ENCODE measurements around the gene MZT2B. TPM values are rescaled to one million over a fixed set of nuclear protein-coding genes. Genes with fewer than 3 reads are reported as not detected.
"Not testable (repeated sequence)": the region's sequence is repeated elsewhere in the genome, so short reads cannot be mapped to it uniquely, and the experiment has no call there.

MZT2B gene
- polyA plus RNA-seq (2011; rRNA removed) (76.7 and 101 TPM in 2 replicates), polyA minus RNA-seq (2011; rRNA and poly(A)+ RNA removed) (6.7 and 7.3 TPM in 2 replicates)

DNA sequence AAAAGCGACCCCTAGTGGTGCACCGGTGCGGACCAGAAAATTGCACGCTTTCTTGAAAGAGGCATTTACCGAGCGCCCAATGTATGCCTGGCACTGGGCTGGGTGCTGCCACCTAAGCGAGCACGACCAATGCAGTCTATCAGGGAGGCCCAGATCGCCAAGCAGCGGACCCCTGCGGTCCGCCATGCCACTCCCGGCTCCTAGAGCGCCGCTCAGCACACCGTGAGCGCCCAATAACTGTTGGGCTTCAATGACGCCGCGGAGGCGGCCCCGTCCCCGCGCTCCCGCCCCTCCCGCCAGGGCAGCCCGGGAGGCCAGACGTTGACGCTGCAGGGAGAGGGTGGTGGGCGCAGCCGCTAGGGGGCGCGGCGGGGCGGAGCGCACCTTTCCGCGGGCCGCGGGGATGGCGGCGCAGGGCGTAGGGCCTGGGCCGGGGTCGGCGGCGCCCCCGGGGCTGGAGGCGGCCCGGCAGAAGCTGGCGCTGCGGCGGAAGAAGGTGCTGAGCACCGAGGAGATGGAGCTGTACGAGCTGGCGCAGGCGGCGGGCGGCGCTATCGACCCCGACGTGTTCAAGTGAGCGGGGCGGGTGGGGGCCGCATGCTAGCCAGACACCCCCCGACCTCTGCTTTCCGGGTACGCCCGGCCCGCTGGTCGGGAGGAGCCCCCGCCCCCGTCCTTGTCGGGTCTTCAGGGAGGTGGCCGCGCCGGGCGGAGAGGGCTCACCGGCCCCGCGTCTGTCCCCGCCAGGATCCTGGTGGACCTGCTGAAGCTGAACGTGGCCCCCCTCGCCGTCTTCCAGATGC is at the start of gene MZT2B:
MZT2B (plus strand) TSS at position 383 of the 803 bp plus-strand sequence; CDS start at position 404, 21 bp downstream.
- not testable (repeated sequence) for H3K9me3 ChIP-seq (ENCODE audit: control insufficient read depth, insufficient read depth, low read length); H3K27me3 ChIP-seq (ENCODE audit: control insufficient read depth, insufficient read depth, low read length)
- ChIA-PET CTCF (interaction anchor here (0.6 to 3.0 kb wide), 13 partner anchors 12 to 1904 kb away, joined by 3 to 35 read pairs (median 6); partner anchors contain the start of gene IMP4), POLR2A (interaction anchor here (0.6 to 1.6 kb wide), 7 partner anchors 11 to 160 kb away, joined by 3 to 12 read pairs (median 3); partner anchors contain the start of genes CCDC74B and IMP4)
- DNase-seq (ENCODE audit: low read depth, low spot score): peak; percentile 32
- TF ChIP-seq CTCF (IDR thresholded peaks at IDR 0.05; ENCODE audit: low read depth, low read length): peak; percentile 60
- Histone ChIP-seq H3K4me3 (ENCODE audit: low read depth, low read length) (peak within 1 kb of the TSS; percentile 90), H3K27ac (ENCODE audit: low read depth, low read length) (peak within 1 kb of the TSS; percentile 61)

DNA sequence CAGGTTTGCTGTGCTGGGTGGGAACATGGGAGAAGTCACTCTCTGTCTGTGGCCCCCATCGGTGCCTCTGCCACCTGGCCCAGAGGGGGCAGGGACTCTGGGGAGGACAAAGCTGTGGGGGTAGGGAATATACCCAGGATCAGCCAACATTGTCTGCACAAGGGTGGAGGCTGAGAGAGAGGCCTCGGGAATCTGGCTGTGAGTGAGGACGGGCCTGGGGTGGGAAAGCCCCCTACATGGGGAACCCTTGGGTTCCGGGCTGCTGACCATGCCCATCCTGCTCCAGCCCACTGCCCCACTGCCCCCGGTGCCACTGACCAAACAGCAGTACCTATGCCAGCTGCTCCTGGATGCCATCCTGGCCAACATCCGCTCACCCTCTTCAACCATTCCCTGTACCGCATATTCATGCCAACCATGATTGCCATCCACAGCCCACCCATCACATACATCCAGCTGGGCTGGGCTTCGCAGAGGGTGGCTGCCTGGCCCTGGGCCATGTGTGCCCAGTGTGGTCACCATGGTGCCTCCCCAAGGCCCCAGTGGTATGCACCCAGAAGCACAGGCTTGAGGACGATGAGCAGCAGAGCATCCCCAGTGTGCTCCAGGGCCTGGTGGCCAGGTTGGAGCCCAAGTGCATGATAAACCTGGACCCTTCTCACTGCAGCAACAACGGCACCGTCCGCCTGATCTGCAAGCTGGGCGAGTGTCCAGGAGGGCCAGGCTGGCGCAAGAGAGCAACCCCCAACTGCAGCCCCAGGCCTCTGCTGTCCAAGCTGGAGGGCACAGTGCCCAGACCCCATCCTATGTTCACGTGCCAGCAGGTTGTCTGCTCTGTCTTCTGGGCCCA is 46.1 kb upstream of the MZT2B start:
- no peak for TF ChIP-seq CTCF (IDR thresholded peaks at IDR 0.05; ENCODE audit: low read depth, low read length)
- no peaks in the 10 kb centered on the region for H3K27me3 ChIP-seq (ENCODE audit: control insufficient read depth, insufficient read depth, low read length)
- H3K4me3 ChIP-seq (ENCODE audit: low read depth, low read length): no peak overlapping the region
- ChIA-PET POLR2A (no interaction called here), CTCF (interaction anchor here (0.6 kb wide), 1 partner anchor 1278 kb away, joined by 3 read pairs; no protein-coding TSS in a partner anchor)
- DNase-seq (ENCODE audit: low read depth, low spot score): no peak
- no peak overlapping the region for H3K27ac ChIP-seq (ENCODE audit: low read depth, low read length)
- no peaks in the 10 kb centered on the region for H3K9me3 ChIP-seq (ENCODE audit: control insufficient read depth, insufficient read depth, low read length)

- POLR2A ChIA-PET; H3K4me3 ChIP-seq (ENCODE audit: low read depth, low read length); H3K27me3 ChIP-seq (ENCODE audit: control insufficient read depth, insufficient read depth, low read length); H3K9me3 ChIP-seq (ENCODE audit: control insufficient read depth, insufficient read depth, low read length); DNase-seq (ENCODE audit: low read depth, low spot score); CTCF ChIA-PET; H3K27ac ChIP-seq (ENCODE audit: low read depth, low read length): not testable (repeated sequence)
Observed at GRCh38 chr2:130136546-130136945, 45.5 kb upstream of the MZT2B start.

- H3K4me3 ChIP-seq (ENCODE audit: low read depth, low read length); DNase-seq (ENCODE audit: low read depth, low spot score); H3K27me3 ChIP-seq (ENCODE audit: control insufficient read depth, insufficient read depth, low read length); POLR2A ChIA-PET; CTCF ChIA-PET; H3K27ac ChIP-seq (ENCODE audit: low read depth, low read length); H3K9me3 ChIP-seq (ENCODE audit: control insufficient read depth, insufficient read depth, low read length): not testable (repeated sequence)
Observed at GRCh38 chr2:130137118-130137517, 44.9 kb upstream of the MZT2B start.

- CTCF ChIA-PET; H3K27me3 ChIP-seq (ENCODE audit: control insufficient read depth, insufficient read depth, low read length); POLR2A ChIA-PET; DNase-seq (ENCODE audit: low read depth, low spot score); H3K4me3 ChIP-seq (ENCODE audit: low read depth, low read length); H3K9me3 ChIP-seq (ENCODE audit: control insufficient read depth, insufficient read depth, low read length); H3K27ac ChIP-seq (ENCODE audit: low read depth, low read length): not testable (repeated sequence)
Observed at GRCh38 chr2:130138326-130138725, 43.7 kb upstream of the MZT2B start.

DNA sequence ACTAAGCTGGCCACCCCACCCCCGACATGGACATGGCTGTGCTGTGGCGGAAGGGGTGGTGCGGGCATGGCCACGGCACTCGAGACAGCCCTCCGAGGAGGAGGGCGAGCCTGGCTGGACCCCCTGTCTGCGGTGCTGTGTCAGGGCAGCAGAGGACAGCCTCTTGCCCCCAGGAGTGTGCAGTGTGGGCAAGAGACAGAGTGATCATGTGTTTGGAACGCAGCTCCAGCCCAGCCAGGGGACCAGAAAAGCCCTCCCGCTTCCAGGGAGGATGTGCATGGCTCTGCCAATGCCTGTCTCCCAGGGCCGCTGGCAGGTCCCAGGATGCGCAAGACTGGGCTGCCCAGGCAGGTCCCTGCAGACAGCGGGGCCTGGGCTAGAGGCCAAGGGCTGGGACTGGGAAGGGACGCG is 43.2 kb upstream of the MZT2B start:
- POLR2A ChIA-PET; CTCF ChIA-PET; H3K27ac ChIP-seq (ENCODE audit: low read depth, low read length); H3K4me3 ChIP-seq (ENCODE audit: low read depth, low read length); H3K9me3 ChIP-seq (ENCODE audit: control insufficient read depth, insufficient read depth, low read length); DNase-seq (ENCODE audit: low read depth, low spot score); H3K27me3 ChIP-seq (ENCODE audit: control insufficient read depth, insufficient read depth, low read length): not testable (repeated sequence)

GRCh38 chr2:130139331-130140280 is 42.5 kb upstream of the MZT2B start:
- H3K9me3 ChIP-seq (ENCODE audit: control insufficient read depth, insufficient read depth, low read length); CTCF ChIA-PET: not testable (repeated sequence)

DNA sequence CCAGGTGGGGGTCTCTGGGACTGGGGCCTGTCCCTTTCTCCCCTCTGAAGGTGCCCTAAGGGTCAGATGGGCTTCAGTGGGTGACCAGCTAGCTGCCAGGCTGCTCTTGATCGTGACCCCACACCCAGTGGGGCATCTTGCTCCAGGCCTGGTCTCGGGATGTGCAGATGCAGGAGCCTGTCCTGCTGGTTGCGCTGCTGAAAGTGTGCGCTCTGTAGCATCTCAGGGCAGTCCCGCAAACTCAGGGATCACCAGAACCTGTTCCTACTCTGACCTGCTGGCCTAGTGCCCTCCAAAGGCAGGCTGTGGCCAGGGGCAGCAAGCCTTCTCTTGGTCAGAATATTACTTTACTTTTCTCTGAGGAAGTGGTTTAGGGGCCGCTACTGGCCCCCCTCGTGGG is 41.5 kb upstream of the MZT2B start:
- DNase-seq (ENCODE audit: low read depth, low spot score); H3K27ac ChIP-seq (ENCODE audit: low read depth, low read length); POLR2A ChIA-PET; CTCF ChIA-PET; H3K4me3 ChIP-seq (ENCODE audit: low read depth, low read length); H3K9me3 ChIP-seq (ENCODE audit: control insufficient read depth, insufficient read depth, low read length); H3K27me3 ChIP-seq (ENCODE audit: control insufficient read depth, insufficient read depth, low read length): not testable (repeated sequence)

More at GRCh38 chr2:130139331-130140280, 42.5 kb upstream of the MZT2B start:
- H3K27me3 ChIP-seq (ENCODE audit: control insufficient read depth, insufficient read depth, low read length); POLR2A ChIA-PET; H3K27ac ChIP-seq (ENCODE audit: low read depth, low read length); DNase-seq (ENCODE audit: low read depth, low spot score); H3K4me3 ChIP-seq (ENCODE audit: low read depth, low read length): not testable (repeated sequence)

DNA sequence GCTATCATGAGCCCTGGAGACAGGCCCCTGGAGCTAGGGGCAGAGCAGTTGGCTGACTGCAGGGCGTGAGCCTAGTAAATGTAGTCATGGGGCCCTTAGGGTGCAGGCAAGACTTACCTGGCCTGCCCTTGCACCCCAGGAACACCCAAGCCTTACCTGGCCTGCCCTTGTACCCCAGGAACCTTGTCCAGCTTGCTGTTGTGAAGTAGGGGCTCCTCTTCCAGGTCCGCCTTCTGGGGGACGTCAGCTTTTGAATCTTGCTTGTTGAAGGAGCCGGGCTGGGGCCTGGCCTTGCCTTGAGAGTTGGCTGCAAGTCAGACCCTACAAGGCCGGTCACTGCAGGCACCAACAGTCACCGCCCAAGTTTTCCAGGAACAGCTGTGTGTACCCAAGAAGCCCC is 41.1 kb upstream of the MZT2B start:
- POLR2A ChIA-PET, CTCF ChIA-PET: not testable (repeated sequence)

More for the DNA sequence above, 41.1 kb upstream of the MZT2B start:
- not testable (repeated sequence) for H3K4me3 ChIP-seq (ENCODE audit: low read depth, low read length); H3K9me3 ChIP-seq (ENCODE audit: control insufficient read depth, insufficient read depth, low read length); H3K27ac ChIP-seq (ENCODE audit: low read depth, low read length); DNase-seq (ENCODE audit: low read depth, low spot score); H3K27me3 ChIP-seq (ENCODE audit: control insufficient read depth, insufficient read depth, low read length)

Measured in AG04450 (cell line).